ENCODE data around the gene TNKS2.
A peak's percentile ranks its signal among the peaks of the same experiment; 100 is the strongest.
"Not testable (repeated sequence)": the region's sequence is repeated elsewhere in the genome, so short reads cannot be mapped to it uniquely, and the experiment has no call there.

Gene TNKS2

GRCh38 chr10:91879515-91880170, 81.4 kb downstream of the TNKS2 start:
- DNase-seq = no peak

- no peak for DNase-seq
Observed at GRCh38 chr10:91880310-91880709, 82.1 kb downstream of the TNKS2 start.

- DNase-seq = no peak
Observed at GRCh38 chr10:91883549-91884444, 85.6 kb downstream of the TNKS2 start.

GRCh38 chr10:91884536-91884935, 86.3 kb downstream of the TNKS2 start:
- no peak for DNase-seq

DNA sequence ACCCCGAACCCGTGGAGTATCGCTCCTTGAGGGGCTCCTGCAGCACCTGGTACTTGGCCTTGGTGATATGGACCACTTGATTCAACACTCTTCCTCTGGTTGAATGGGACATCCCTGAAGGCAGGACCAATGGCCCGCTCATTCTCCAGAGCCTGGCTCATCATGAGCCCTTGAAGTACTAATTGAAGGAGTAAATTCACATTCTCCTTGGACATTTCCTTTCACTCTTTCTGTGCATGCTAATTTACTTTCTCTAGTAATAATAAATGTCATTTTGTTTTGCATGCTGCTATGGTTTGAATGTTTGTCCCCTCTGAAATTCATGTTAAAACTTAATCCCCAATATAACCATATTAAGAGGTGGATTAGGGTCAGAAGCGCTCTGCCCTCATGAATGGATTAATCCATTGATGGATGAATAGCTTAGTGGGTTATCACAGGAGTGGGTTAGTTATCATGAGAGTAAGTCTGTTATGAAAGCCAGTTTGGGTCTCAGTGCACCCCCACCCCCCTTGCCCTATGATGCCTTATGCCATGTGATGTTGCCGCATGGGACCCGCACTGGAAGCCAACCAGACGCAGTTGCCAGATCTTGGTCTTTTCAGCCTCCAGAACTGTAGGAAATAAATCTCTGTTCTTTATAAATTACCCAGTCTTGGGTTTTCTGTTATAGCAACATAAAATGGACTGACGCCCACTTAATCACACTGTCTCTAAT, 87.3 kb downstream of the TNKS2 start:
- DNase-seq = no peak

DNA sequence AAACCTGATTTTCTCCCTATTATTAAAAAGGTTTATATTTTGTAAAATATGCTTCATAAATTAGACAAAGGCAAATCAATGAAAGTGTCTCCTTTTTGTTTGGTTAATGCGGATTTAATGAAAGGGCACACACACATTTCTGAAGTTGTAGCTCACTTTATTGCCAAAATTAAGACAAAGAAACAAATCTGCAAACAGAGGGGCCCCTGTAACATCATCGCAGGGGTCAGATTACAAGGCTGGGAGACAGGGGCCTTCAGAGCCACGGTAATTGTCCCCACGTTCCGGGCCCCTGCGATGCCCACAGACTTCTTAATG, 88.7 kb downstream of the TNKS2 start:
- no peak for DNase-seq

GRCh38 chr10:91887272-91888076, 89.2 kb downstream of the TNKS2 start:
- DNase-seq = peak; percentile 5

DNA sequence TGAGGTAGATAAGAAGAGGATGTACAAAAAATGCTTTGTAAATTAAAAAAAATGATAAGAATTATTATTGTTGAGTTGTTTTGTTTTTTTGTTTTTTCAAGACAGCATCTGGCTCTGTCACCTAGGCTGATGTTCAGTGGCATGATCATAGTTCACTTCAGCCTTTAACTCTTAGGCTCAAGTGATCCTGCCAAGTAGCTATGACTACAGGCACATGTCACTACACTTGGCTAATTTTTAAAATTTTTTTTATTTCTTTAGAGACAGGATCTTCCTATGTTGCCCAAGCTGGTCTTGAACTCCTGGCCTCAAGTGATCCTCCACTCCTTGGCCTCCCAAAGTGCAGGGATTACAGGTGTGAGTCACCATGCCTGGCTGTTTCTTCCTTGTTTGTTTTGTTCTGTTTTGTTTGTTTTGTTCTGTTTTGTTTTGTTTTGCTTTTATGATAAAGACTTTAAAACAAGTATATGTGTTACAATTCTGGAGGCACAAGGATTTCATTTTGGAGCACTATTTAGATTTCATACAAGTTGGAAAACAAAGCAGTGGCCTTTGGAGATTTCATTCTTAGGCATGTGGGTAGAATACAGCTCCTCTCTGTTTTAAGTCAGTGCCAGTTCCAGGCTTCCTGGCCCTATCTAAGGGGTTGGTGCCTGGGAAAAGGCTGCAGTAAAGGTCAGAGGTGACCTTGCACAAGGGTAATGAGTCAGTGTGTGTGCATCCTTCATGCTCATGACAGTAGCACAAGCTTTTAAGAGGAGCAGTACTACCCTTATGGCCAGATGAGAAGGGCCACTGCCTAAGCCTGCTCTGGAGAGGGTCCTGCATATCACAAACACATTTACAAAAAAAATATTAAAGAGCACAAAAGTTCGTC, 93.1 kb downstream of the TNKS2 start:
- no peak for DNase-seq

- DNase-seq = no peak
Observed at GRCh38 chr10:91893051-91893450, 94.8 kb downstream of the TNKS2 start.

GRCh38 chr10:91894261-91894685, 96.0 kb downstream of the TNKS2 start:
- DNase-seq = not testable (repeated sequence)

DNA sequence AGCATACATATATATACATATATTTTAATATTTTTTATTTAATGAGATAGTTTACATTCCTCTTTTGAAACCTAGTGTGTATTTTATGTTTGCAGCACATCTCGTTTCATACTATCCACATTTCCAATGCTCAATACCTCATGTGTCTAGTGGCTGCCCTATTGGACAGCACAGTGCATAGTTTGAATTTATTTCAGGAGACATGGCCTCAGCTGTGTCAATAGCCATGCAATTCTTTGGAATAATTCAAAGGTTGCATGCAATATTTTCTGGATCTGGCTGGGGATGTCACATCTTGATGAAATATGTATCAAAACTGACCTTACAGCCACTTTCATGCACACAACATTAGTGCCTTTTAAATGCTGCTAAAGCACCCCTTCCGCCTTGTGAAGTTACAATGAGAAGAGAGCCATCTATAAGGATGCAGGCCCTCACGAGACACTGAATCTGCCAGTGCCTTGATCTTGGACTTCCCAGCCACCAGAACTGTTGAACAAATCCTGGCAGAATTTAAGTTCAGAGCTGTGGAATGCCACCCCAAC, 98.1 kb downstream of the TNKS2 start:
- DNase-seq = no peak

DNA sequence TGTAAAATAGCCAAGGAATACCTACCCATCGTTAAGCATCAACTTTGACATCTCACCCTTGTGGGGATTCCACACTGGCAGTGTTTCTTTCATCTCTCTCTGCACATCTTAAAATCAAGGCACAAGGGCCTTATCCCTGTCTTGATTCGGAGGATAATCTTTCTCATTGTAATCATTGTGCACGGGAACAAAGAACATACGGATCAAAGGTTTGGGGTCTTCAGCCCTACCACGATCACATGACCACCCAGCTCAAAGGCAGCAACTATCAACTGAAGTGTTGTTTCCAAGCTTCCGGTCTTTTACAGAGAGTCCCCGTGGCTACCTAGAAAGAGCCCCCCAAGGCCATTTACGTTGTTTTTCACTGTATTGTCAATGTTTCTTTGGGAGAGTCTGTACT, 99.2 kb downstream of the TNKS2 start:
- no peak for DNase-seq

DNA sequence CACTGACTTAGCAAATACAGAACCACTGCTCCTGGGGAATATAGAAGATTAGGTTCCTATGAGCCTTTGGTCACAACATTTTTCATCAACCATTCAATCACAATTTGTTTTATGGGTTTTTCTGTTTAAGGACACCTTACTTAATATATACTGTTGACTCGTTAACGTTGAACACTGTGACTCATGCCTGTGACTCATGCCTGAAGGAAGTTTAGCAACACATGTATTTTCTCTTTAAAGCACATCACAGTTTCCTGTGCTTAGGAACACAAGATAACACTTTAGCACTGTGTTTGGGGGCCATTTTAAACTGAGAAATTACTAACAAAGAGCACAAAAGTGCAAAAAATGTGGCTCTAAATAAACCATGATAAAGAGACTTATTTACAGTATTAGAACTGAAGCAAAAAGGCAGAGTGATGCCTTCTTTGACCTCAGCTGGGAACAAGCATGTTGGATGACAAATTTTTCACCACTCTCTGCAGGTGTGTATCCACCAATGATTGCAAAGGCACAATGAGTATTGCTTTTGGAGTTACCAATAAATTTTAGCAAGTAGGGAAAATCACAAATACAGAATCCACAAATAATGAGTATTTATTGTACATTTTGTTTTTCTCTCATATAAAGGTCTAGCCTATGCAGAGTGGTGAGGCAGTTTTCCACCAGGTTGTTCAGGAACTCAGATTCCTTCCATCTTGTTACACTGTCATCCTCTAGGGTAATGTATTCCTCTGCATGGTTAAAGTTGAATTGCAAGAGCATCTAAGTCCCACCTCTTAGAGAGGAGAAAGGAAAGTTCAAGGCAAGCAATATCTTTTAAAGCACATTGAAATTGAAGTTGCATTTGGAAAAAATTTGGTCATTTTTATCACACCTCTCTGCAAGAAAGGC, 103.8 kb downstream of the TNKS2 start:
- DNase-seq = peak; percentile 9

GRCh38 chr10:91907033-91907594, 108.9 kb downstream of the TNKS2 start:
- DNase-seq = no peak

DNA sequence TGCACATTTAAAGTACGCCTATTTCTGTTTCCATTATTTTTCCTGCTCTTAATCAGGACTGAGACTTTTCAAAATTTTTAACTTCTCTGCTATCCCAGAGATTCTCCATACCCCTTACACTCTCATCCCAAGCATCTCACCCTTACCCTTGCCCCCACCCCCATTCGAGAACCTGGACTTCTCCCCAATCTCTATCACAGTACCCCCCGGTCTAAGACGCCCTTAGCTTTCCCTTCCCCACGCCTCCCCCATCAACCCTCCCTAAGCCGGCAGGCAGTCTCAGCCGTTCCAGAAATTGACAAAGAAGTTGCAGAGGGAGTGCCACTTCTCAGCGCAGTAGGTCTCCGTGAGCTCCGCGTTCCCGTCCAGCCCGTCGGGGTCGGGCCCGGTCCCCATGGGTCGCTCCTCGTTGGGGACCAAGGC, 109.7 kb downstream of the TNKS2 start:
- DNase-seq = no peak

- DNase-seq = peak; percentile 66
Observed at GRCh38 chr10:91908337-91909116, 110.3 kb downstream of the TNKS2 start.

DNA sequence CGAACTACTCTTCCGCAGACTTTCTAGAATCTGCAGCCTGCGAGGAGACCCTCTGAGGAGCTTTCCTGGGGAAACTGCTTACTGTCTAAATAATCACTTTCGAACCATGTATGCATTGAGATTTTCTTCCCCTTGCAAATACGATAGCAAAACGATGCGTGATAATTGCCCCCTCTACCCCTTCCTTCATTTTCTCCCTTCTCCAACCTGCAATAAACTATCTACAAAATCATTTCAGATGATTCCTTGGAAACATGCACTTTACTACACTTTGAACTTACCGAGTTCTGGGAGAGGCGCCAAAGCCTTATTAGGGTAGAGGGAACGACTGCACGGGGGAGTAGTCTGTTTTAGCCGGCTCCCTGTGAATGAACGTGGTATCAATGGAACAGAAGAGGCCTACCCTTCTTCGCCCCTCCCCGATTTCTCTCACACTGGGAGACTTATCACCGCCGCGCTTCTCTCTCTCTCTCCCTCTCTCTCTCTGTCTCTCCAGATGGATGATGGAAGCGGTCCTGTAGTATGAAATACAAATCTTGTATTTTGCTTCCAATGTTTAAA, 111.0 kb downstream of the TNKS2 start, which contains the start of gene FGFBP3:
Gene FGFBP3 (minus strand): TSS at position 370 of the 561 bp plus-strand sequence. CDS start 517 bp downstream, outside the sequence.
- DNase-seq = peak; percentile 2

GRCh38 chr10:91910467-91910866, 112.2 kb downstream of the TNKS2 start:
- DNase-seq = no peak
